GM23338 (cell line): ENCODE data around the gene XYLB. TPM values are rescaled to one million over a fixed set of nuclear protein-coding genes. Genes with fewer than 3 reads are reported as not detected.

ENCODE experiments used
- ATAC-seq: fragments of 200-7000 bp; cut with Tn5 transposase; 3 replicates; pipeline ENCODE4 v1.9.1; 2020
- DNase-seq: peaks from one replicate; pipeline ENCODE4 v3.0.0-alpha.2; 2015; ENCODE audit warnings: low spot score
- H2AFZ ChIP-seq: fragments of 200-600 bp; sonication (generic); 2 replicates; pipeline ENCODE4 v1.8.0; 2016; ENCODE audit warnings: antibody characterized with exemption, mild to moderate bottlenecking, moderate library complexity
- H3F3A ChIP-seq: fragments of 200-600 bp; sonication (generic); replicated peaks from 2 replicates; pipeline ENCODE4 v1.8.0; 2017; ENCODE audit warnings: antibody characterized with exemption, mixed run types, low read depth
- H3K27ac ChIP-seq: fragments of 200-600 bp; sonication (generic); 2 replicates; pipeline ENCODE4 v1.6.1; 2016; ENCODE audit warnings: low read depth
- H3K27me3 ChIP-seq: fragments of 200-600 bp; sonication (generic); 2 replicates; pipeline ENCODE4 v1.8.0; 2016; ENCODE audit warnings: mild to moderate bottlenecking, mixed run types, moderate library complexity; ENCODE audit not compliant: insufficient read depth
- H3K36me3 ChIP-seq: fragments of 200-600 bp; sonication (generic); 2 replicates; pipeline ENCODE4 v1.8.0; 2016; ENCODE audit warnings: mild to moderate bottlenecking; ENCODE audit not compliant: insufficient read depth
- H3K4me1 ChIP-seq: fragments of 200-600 bp; sonication (generic); 2 replicates; pipeline ENCODE4 v1.8.0; 2016; ENCODE audit warnings: mild to moderate bottlenecking, moderate library complexity; ENCODE audit not compliant: insufficient read depth
- H3K4me2 ChIP-seq: fragments of 200-600 bp; sonication (generic); 2 replicates; pipeline ENCODE4 v1.7.1; 2017; ENCODE audit warnings: mixed run types
- H3K4me3 ChIP-seq: fragments of 200-600 bp; sonication (generic); 2 replicates; pipeline ENCODE4 v1.6.1; 2016; ENCODE audit warnings: mixed run types
- H3K79me2 ChIP-seq: fragments of 200-600 bp; sonication (generic); replicated peaks from 2 replicates; pipeline ENCODE4 v1.8.0; 2017; ENCODE audit warnings: mild to moderate bottlenecking; ENCODE audit not compliant: insufficient read depth
- H3K9me2 ChIP-seq: fragments of 200-600 bp; sonication (generic); 2 replicates; pipeline ENCODE4 v1.8.0; 2017; ENCODE audit not compliant: insufficient read depth
- H4K20me1 ChIP-seq: fragments of 200-600 bp; sonication (generic); replicated peaks from 2 replicates; pipeline ENCODE4 v1.8.0; 2017; ENCODE audit warnings: mild to moderate bottlenecking; ENCODE audit not compliant: insufficient read depth
- H3K27ac Mint-ChIP-seq: 2 replicates; pipeline ENCODE4 v1.8.0; 2020; ENCODE audit warnings: inconsistent platforms, mild to moderate bottlenecking, moderate library complexity, mixed read lengths
- H3K27me3 Mint-ChIP-seq: 3 replicates; pipeline ENCODE4 v1.8.0; 2022; ENCODE audit warnings: low read depth, mild to moderate bottlenecking, moderate library complexity, mixed read lengths, inconsistent platforms; ENCODE audit not compliant: insufficient read depth, poor library complexity
- H3K36me3 Mint-ChIP-seq: 3 replicates; pipeline ENCODE4 v1.8.0; 2021; ENCODE audit warnings: low read depth, mild to moderate bottlenecking, inconsistent platforms, moderate library complexity, mixed read lengths
- H3K4me1 Mint-ChIP-seq: 3 replicates; pipeline ENCODE4 v1.8.0; 2020; ENCODE audit warnings: mild to moderate bottlenecking, inconsistent platforms, mixed read lengths
- H3K4me3 Mint-ChIP-seq: 3 replicates; pipeline ENCODE4 v1.8.0; 2021; ENCODE audit warnings: moderate library complexity, mild to moderate bottlenecking, inconsistent platforms, mixed read lengths
- H3K9me3 Mint-ChIP-seq: 3 replicates; pipeline ENCODE4 v1.8.0; 2020; ENCODE audit warnings: moderate library complexity, mild to moderate bottlenecking, inconsistent platforms, mixed read lengths
- EZH2 ChIP-seq: fragments of 200-600 bp; sonication (generic); IDR thresholded peaks from one replicate; pipeline ENCODE4 v1.8.0; 2017; ENCODE audit warnings: antibody characterized with exemption, mild to moderate bottlenecking, low read depth; ENCODE audit not compliant: unreplicated experiment
- NANOG ChIP-seq: IDR thresholded peaks from 2 replicates; pipeline ENCODE4 v1.6.1; 2016; ENCODE audit warnings: antibody characterized with exemption, borderline replicate concordance
- POLR2AphosphoS5 ChIP-seq: IDR thresholded peaks from 2 replicates; pipeline ENCODE4 v1.6.1; 2016; ENCODE audit warnings: antibody characterized with exemption, low read depth
- ZNF114 ChIP-seq: fragments of 250-450 bp; sonication (Bioruptor Pico); IDR thresholded peaks from 2 replicates; pipeline ENCODE4 v1.5.0; 2020; ENCODE audit warnings: mild to moderate bottlenecking, moderate library complexity
- ZNF331 ChIP-seq: fragments of 250-450 bp; sonication (Bioruptor Pico); IDR thresholded peaks from 2 replicates; pipeline ENCODE4 v1.5.0; 2020; ENCODE audit warnings: low read depth, mild to moderate bottlenecking, moderate library complexity
- polyA plus RNA-seq: library from polyadenylated mRNA; unstranded; fragments of >200 nt; fragmentation: Nextera tagmentation; extraction: Ambion mirVana; gene quantifications from 2 replicates; pipeline ENCODE4 v1.2.1, GENCODE V29; 2016
- total RNA-seq: library from RNA; depleted of rRNA; stranded (reverse); fragments of >200 nt; shearing (Covaris generic); gene quantifications from 2 replicates; pipeline ENCODE4 v1.2.3, GENCODE V29; 2014
- TF ChIP-seq, protein P1 (sequence below): IDR thresholded peaks from one replicate; pipeline ENCODE4 v1.6.1; 2018; ENCODE audit warnings: antibody characterized with exemption; ENCODE audit not compliant: unreplicated experiment
- TF ChIP-seq, protein P2 (sequence below), 2 experiments: fragments of 200-600 bp in 1 of 2; sonication (generic) in 1 of 2; conservative IDR thresholded peaks; 2 replicates each; pipeline versions ENCODE4 v1.5.1 to v1.6.1; 2016 to 2017; ENCODE audit warnings: antibody characterized with exemption in 2 of 2, low read depth in 2 of 2, mild to moderate bottlenecking in 2 of 2, moderate library complexity in 1 of 2

XYLB gene
- total and polyA plus RNA-seq, 2 experiments from 2014 or later: 1.6 to 3.3 TPM

DNA sequence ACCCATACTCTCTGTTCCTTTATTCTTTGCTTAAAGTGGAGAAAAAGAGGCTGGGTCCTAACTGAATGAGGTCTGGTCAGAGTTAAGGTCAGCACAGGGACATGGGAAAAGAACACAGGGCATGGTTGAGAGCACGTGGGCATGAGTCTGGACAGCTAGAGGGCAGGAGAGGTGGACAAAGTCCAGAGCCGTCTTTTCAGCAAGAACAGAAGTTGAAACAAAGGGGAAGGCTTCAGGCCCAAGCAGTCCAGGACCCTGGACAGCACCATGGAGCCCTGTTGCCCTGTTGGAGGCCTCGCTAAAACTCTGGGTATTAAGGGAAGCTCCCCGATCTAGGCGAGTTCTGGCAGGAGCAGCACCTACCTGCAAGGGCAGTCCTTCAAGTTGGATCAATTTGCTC, 50.7 kb downstream of the XYLB start:
- Histone ChIP-seq H3K9me2 (no peaks in the 10 kb centered on the region), H2AFZ (no peak overlapping the region), H4K20me1 (no peaks in the 10 kb centered on the region), H3K36me3 (no peaks in the 10 kb centered on the region), H3F3A (no peaks in the 10 kb centered on the region), H3K27me3 (no peaks in the 10 kb centered on the region), H3K4me1 (no peaks in the 10 kb centered on the region), H3K4me3 (no peak overlapping the region), H3K79me2 (no peaks in the 10 kb centered on the region), H3K27ac (no peak overlapping the region), H3K4me2 (no peak overlapping the region)
- H3K4me3 Mint-ChIP-seq: no peak overlapping the region
- H3K27me3 Mint-ChIP-seq: peaks cover 4% of the 10 kb centered on the region
- no peak for TF ChIP-seq ZNF114
- TF ChIP-seq, protein P1, sequence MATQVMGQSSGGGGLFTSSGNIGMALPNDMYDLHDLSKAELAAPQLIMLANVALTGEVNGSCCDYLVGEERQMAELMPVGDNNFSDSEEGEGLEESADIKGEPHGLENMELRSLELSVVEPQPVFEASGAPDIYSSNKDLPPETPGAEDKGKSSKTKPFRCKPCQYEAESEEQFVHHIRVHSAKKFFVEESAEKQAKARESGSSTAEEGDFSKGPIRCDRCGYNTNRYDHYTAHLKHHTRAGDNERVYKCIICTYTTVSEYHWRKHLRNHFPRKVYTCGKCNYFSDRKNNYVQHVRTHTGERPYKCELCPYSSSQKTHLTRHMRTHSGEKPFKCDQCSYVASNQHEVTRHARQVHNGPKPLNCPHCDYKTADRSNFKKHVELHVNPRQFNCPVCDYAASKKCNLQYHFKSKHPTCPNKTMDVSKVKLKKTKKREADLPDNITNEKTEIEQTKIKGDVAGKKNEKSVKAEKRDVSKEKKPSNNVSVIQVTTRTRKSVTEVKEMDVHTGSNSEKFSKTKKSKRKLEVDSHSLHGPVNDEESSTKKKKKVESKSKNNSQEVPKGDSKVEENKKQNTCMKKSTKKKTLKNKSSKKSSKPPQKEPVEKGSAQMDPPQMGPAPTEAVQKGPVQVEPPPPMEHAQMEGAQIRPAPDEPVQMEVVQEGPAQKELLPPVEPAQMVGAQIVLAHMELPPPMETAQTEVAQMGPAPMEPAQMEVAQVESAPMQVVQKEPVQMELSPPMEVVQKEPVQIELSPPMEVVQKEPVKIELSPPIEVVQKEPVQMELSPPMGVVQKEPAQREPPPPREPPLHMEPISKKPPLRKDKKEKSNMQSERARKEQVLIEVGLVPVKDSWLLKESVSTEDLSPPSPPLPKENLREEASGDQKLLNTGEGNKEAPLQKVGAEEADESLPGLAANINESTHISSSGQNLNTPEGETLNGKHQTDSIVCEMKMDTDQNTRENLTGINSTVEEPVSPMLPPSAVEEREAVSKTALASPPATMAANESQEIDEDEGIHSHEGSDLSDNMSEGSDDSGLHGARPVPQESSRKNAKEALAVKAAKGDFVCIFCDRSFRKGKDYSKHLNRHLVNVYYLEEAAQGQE: peak; percentile 90
- no peaks in the 10 kb centered on the region for H3K9me3 Mint-ChIP-seq
- H3K4me1 Mint-ChIP-seq: no peaks in the 10 kb centered on the region
- H3K27ac Mint-ChIP-seq: no peak overlapping the region
- ATAC-seq (peak; percentile 95), DNase-seq (peak; percentile 75)
- peaks cover 37% of the 10 kb centered on the region for H3K36me3 Mint-ChIP-seq

DNA sequence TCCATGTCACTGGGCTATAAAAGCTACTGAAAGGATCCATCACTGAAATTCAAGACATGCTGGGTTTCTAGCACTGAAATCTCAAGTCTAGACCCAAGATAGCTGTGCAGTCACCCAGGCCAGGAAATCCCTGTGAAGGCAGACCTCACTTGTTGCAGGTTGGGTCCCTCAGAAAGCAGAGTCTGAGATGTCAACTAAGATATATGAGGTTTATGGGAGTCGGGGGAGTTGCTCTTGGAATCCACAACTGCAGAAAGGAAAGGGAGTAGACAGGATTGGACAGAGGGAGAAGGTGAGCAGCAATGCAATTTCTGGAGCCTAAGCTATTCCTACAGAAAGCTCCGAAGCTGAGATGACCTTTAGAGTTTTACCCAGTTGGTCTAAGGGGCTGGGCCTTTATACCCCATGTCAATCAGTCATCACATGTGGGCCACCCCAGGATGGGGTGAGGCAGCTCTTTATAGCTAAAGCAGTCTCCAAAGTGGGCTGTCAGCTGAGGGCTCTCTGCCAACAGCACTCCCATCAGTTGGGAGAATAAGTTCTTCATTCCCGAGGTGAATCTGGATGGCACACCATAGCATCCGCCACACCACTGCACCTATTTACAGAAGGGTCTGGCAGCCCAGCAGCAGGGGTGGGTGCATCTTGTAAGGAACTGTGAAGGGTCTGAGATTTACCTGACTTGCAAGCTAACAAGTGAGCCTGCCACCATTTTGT, 54.8 kb downstream of the XYLB start:
- H3K36me3 Mint-ChIP-seq: peaks cover 73% of the 10 kb centered on the region

More for the DNA sequence above, 54.8 kb downstream of the XYLB start:
- Mint-ChIP-seq H3K27ac (no peak overlapping the region), H3K4me3 (no peak overlapping the region), H3K27me3 (peaks cover 7% of the 10 kb centered on the region), H3K9me3 (peaks cover 32% of the 10 kb centered on the region), H3K4me1 (no peaks in the 10 kb centered on the region)
- Histone ChIP-seq H3K4me3 (no peak overlapping the region), H3K79me2 (no peaks in the 10 kb centered on the region), H3K27ac (no peak overlapping the region), H3K27me3 (no peaks in the 10 kb centered on the region), H3K4me1 (no peaks in the 10 kb centered on the region), H2AFZ (no peak overlapping the region), H3K36me3 (peaks cover 12% of the 10 kb centered on the region; the same call in 1 of the 2 replicates), H3K9me2 (no peaks in the 10 kb centered on the region), H4K20me1 (no peaks in the 10 kb centered on the region), H3K4me2 (no peak overlapping the region), H3F3A (no peaks in the 10 kb centered on the region)
- TF ChIP-seq ZNF114: no peak
- TF ChIP-seq NANOG: no peak
- no peak for TF ChIP-seq EZH2
- TF ChIP-seq ZNF331 (CRISPR knock-in tag): no peak
- TF ChIP-seq, protein P2, sequence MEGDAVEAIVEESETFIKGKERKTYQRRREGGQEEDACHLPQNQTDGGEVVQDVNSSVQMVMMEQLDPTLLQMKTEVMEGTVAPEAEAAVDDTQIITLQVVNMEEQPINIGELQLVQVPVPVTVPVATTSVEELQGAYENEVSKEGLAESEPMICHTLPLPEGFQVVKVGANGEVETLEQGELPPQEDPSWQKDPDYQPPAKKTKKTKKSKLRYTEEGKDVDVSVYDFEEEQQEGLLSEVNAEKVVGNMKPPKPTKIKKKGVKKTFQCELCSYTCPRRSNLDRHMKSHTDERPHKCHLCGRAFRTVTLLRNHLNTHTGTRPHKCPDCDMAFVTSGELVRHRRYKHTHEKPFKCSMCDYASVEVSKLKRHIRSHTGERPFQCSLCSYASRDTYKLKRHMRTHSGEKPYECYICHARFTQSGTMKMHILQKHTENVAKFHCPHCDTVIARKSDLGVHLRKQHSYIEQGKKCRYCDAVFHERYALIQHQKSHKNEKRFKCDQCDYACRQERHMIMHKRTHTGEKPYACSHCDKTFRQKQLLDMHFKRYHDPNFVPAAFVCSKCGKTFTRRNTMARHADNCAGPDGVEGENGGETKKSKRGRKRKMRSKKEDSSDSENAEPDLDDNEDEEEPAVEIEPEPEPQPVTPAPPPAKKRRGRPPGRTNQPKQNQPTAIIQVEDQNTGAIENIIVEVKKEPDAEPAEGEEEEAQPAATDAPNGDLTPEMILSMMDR (conservative IDR thresholded peaks at IDR 0.05; ENCODE audit: low read depth in 2 of 2): no peak
- TF ChIP-seq POLR2AphosphoS5: no peak
- DNase-seq: no peak
- no peak for ATAC-seq
